ENCODE data around the gene CIT. TPM values are rescaled to one million over a fixed set of nuclear protein-coding genes. Genes with fewer than 3 reads are reported as not detected.

CIT gene
- total and polyA plus RNA-seq, 7 donors: 1.2 to 9.2 (median 5.4) TPM

DNA sequence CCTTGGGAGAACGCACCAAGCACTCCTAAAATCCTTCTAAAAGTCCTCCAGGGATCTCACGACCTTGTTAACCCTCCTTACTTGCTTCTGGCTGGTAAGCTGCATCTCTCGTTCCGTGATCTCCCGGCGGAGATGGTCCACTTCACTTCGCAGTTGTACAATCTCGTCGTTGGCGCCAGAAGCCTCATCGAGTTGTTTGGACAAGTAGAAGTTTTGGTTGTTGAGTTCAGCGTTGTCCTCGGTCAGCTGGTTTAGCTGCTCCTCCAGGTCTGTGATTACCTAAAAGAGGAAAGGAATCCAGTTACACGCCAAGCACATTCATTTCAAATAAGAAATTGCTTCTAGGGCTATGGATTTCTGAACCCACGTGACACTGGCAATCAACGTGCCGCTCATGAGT lies 142.0 kb downstream of the CIT start:
- Histone ChIP-seq H3K4me1 (no peaks in the 10 kb centered on the region), H3K27me3 (no peaks in the 10 kb centered on the region), H3K27ac (no peak overlapping the region), H3K36me3 (no peaks in the 10 kb centered on the region), H3K4me3 (no peak overlapping the region), H3K9me3 (no peaks in the 10 kb centered on the region)
- WGBS, 2 donors: 98% methylated on average over 17 of the region's 17 CpGs
- intact Hi-C loops (cut with DNase I): no loop called here
- TF ChIP-seq, protein P1, sequence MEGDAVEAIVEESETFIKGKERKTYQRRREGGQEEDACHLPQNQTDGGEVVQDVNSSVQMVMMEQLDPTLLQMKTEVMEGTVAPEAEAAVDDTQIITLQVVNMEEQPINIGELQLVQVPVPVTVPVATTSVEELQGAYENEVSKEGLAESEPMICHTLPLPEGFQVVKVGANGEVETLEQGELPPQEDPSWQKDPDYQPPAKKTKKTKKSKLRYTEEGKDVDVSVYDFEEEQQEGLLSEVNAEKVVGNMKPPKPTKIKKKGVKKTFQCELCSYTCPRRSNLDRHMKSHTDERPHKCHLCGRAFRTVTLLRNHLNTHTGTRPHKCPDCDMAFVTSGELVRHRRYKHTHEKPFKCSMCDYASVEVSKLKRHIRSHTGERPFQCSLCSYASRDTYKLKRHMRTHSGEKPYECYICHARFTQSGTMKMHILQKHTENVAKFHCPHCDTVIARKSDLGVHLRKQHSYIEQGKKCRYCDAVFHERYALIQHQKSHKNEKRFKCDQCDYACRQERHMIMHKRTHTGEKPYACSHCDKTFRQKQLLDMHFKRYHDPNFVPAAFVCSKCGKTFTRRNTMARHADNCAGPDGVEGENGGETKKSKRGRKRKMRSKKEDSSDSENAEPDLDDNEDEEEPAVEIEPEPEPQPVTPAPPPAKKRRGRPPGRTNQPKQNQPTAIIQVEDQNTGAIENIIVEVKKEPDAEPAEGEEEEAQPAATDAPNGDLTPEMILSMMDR (IDR thresholded peaks at IDR 0.05): no peak
- no peak for TF ChIP-seq POLR2AphosphoS5 (IDR thresholded peaks at IDR 0.05)
- no peak for TF ChIP-seq EP300 (IDR thresholded peaks at IDR 0.05)
- TF ChIP-seq POLR2A (IDR thresholded peaks at IDR 0.05): no peak
- DNase-seq: no peak

DNA sequence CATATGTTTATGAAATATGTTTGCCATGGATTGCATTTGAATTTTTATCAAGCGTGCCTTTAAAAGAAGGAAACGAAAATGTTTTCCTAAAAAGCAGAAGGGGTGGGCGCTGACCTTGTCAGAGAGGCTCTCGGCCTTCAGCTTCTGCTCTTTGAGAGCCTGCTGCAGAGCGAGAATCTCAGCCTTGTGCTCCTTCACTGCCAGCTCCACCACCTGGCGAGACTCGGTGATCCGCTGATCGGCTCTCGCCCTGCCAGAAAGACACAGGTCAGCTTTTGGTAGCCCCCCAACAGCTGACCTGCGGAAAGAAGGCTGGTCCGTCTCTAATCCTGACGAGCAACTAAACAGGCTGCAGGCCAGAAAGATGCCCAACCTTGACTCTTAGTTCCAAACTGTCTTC lies 146.7 kb downstream of the CIT start:
- Histone ChIP-seq H3K36me3 (no peaks in the 10 kb centered on the region), H3K27me3 (no peaks in the 10 kb centered on the region), H3K4me1 (peaks cover 0 to 12% (median 8%) of the 10 kb centered on the region in 4 donors), H3K4me3 (no peak overlapping the region), H3K27ac (no peak overlapping the region), H3K9me3 (no peaks in the 10 kb centered on the region)
- WGBS, 2 donors: 95 to 96% methylated on average over 13 of the region's 13 CpGs
- intact Hi-C loops (cut with DNase I): no loop called here
- TF ChIP-seq, protein P1 (IDR thresholded peaks at IDR 0.05): no peak
- no peak for TF ChIP-seq EP300 (IDR thresholded peaks at IDR 0.05)
- TF ChIP-seq POLR2AphosphoS5 (IDR thresholded peaks at IDR 0.05): no peak
- TF ChIP-seq POLR2A (IDR thresholded peaks at IDR 0.05): no peak
- DNase-seq: no peak

DNA sequence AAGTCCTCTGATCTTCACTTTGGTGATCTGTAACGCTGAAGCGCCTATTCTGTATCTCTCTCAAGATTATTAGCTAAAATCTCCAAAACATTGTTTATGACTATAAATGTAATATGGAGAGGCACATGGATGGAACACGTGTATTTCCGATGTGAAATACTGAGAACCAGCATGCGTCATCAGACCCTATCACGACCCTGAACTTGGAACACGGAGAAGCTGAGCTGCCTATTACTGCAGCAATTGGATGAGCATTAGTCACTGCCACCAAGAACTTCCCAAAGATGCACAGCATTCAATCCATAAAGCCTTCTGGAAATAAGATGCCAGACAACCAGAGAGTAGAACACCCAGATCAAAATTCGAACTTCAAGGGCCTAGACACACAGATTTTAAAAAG lies 147.2 kb downstream of the CIT start:
- intact Hi-C loops (cut with DNase I): no loop called here
- TF ChIP-seq POLR2AphosphoS5 (IDR thresholded peaks at IDR 0.05): no peak
- Histone ChIP-seq H3K27ac (no peak overlapping the region), H3K9me3 (no peaks in the 10 kb centered on the region), H3K4me3 (no peak overlapping the region), H3K4me1 (peaks cover 0 to 12% (median 8%) of the 10 kb centered on the region in 4 donors), H3K27me3 (no peaks in the 10 kb centered on the region), H3K36me3 (no peaks in the 10 kb centered on the region)
- 97% methylated on average over 8 of the region's 8 CpGs for WGBS, 2 donors
- DNase-seq: no peak

DNA sequence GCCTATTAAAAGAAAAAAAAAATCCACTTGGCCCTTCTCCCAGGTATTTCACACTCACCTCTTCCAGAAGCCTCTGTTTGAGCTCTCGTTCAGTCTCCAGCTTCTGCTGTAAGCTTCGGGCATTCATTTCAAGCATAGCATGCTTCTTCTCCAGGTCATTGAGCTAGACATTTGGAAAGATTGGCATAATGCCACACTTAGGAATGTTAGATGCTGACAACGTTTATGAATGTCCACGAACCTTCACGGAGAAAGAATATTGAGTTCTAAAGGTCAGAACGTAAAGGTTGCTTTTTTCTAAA lies 148.7 kb downstream of the CIT start:
- 73 to 84% methylated on average over 6 of the region's 6 CpGs for WGBS, 2 donors

DNA sequence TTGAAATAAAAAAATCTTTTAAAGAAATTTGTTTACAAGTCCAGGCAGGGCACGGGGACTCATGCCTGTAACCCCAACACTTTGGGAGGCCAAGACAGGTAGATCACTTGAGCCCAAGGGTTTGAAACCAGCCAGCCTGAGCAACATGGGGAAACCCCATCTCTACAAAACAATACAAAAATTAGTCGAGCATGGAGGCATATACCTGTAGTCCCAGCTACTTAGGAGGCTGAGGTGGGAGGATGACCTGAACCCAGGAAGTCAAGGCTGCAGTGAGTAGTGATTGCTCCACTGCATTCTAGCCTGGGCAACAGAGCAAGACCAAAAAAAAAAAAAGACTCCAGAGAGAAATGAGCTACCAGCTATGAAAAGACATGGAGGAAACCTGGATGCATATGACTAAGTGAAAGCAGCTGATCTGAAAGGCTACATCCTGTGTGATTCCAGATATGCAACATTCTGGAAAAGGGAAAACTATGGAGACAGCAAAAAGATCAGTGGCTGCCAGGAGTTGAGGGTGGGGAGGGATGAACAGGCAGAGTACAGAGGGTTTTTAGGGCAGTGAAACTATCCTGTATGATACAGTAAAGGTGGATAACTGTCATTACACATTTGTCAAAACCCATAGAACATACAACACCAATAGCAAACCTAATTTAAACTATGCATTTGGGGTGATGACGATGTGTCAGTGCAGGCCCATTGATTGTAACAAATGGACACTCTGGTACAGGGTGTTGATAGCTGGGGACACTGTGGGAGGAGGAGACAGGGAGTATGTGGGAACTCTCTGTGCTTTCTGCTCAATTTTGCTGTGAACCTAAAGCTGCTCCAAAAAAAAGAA lies 149.3 kb downstream of the CIT start:
- Histone ChIP-seq H3K36me3 (no peaks in the 10 kb centered on the region), H3K9me3 (no peaks in the 10 kb centered on the region), H3K27ac (peak overlapping the region in 1 of 4 donors; percentile 61), H3K4me1 (peaks cover 0 to 12% (median 8%) of the 10 kb centered on the region in 4 donors), H3K4me3 (no peak overlapping the region), H3K27me3 (no peaks in the 10 kb centered on the region)
- WGBS, 2 donors: 91 to 93% methylated on average over 3 of the region's 3 CpGs
- intact Hi-C loops (cut with DNase I): no loop called here
- DNase-seq: no peak
- TF ChIP-seq, protein P1 (IDR thresholded peaks at IDR 0.05): no peak
- TF ChIP-seq POLR2AphosphoS5 (IDR thresholded peaks at IDR 0.05): no peak
- TF ChIP-seq POLR2A (IDR thresholded peaks at IDR 0.05): no peak
- TF ChIP-seq EP300 (IDR thresholded peaks at IDR 0.05): no peak

More for the DNA sequence above, 148.7 kb downstream of the CIT start:
- Histone ChIP-seq H3K36me3 (no peaks in the 10 kb centered on the region), H3K27me3 (no peaks in the 10 kb centered on the region), H3K27ac (peak overlapping the region in 1 of 4 donors; percentile 61), H3K9me3 (no peaks in the 10 kb centered on the region), H3K4me1 (peaks cover 0 to 12% (median 8%) of the 10 kb centered on the region in 4 donors), H3K4me3 (no peak overlapping the region)
- no peak for TF ChIP-seq POLR2A (IDR thresholded peaks at IDR 0.05)
- no peak for TF ChIP-seq POLR2AphosphoS5 (IDR thresholded peaks at IDR 0.05)
- TF ChIP-seq, protein P1 (IDR thresholded peaks at IDR 0.05): no peak
- no peak for TF ChIP-seq EP300 (IDR thresholded peaks at IDR 0.05)
- DNase-seq: no peak
- intact Hi-C loops (cut with DNase I): no loop called here

All from sigmoid colon (tissue), 7 donors.